ENCODE data around the gene MMGT1.
"Not testable (repeated sequence)": the region's sequence is repeated elsewhere in the genome, so short reads cannot be mapped to it uniquely, and the experiment has no call there.

MMGT1 gene

DNA sequence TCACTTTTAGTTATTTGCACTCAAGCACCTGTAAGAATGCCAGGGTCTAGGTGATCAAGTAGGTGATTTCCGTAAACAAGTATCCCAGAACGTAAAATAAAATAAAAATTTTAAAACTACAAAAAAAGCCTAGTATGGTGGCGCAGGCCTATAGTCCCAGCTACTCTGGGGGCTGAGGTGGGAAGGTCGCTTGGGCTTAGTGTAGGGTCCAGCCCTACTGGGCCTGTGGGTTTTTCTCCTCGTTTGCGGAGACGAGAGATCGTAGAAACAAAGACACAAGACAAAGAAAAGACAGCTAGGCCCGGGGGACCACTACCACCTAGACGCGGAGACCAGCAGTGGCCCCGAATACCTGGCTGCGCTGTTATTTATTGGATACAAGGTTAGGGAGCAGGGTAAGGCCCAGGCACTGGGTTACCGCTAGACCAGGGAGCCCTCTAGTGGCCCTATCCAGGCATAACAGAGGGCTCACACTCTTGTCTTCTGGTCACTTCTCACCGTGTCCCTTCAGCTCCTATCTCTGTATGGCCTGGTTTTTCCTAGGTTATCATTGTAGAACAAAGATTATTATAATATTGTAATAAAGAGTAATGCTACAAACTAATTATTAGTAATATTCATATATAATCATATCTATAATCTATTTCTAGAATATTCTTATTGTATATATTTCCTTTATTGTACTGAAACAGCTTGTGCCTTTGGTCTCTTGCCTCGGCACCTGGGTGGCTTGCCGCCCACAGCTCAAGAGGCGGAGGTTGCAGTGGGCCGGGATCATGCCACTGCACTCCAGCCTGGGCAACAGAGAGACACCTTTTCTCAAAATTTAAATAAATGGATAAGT is 41.9 kb downstream of the MMGT1 start:
- no peak overlapping the region for H3K4me3 ChIP-seq (ENCODE audit: low read depth, low read length)
- no peak for DNase-seq (ENCODE audit: low read depth)

DNA sequence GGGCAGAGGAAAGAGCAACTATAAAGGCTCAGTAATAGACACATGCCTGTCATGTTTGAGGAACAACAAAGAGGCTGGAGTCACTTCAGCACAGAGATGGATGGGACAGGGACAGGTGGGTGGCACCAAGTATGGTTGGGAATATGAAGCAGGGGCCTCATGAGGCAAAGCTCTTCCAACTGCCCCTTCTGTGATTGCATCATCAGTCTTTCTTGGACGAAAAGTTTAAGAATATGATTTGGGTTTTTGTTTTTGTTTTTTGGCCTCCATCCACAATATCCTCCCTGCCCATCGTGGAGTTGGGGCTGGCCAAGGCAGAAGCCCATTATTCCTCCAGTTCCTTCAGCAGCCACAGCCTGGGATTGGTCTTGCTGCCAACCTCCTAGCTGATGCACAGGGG is 45.9 kb downstream of the MMGT1 start:
- H3K4me3 ChIP-seq (ENCODE audit: low read depth, low read length): no peak overlapping the region
- DNase-seq (ENCODE audit: low read depth): no peak

DNA sequence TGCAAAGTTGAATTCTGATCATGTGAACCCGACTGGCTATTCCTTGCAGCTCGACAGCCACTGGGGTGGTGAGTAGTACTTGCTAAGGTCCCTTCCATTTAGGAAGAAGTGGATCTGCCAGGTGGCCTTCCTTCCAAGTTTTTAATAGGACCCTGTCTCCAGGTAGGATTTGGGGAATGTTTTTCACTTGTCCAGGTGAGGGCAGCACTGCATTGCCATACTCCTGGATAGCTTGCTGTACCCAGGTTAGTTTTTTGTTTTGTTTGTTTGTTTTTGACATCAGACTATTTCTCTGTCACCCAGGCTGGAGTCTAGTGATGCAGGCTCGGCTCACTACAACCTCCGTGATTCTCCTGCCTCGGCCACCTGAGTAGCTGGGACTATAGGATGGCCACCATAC is 50.4 kb downstream of the MMGT1 start:
- no peak for DNase-seq (ENCODE audit: low read depth)
- no peak overlapping the region for H3K4me3 ChIP-seq (ENCODE audit: low read depth, low read length)

DNA sequence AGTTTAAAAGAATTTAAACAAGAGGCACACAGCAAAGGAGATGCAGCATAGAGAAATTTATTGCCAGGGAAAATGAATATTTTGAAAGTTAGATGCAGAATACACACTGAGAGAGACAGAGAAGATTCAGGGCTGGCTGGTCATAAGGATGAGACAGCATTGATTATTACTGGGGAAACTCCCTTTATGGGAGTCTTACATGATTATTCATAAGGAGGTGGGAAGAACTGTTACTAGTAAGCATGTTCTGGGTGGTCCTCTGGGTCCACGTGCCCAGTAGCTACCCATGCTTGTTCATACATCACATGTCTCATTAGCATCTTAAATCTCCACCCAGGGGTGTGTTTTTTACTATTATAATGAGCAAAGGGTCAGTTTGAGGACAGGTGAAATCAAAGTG is 53.3 kb downstream of the MMGT1 start:
- H3K4me3 ChIP-seq (ENCODE audit: low read depth, low read length); DNase-seq (ENCODE audit: low read depth): not testable (repeated sequence)

DNA sequence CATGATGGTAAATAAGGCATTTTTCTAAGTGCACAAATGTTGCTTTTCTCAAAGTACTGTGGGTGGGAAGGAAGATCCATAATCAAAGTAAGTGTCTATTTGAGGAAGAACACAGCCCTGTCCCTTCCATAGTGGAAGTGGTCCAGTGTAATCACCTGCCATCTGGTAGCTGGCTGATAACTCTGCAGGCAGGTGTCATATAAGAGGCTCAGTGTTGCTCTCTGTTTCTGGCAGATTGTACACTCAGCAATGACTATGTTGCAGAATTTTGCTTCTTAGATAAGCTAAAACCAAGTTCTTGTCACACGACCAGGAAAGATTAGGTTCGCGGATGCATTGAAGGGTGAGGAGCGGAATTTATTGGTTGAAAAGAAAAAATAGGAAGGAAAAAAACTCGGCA is 59.4 kb downstream of the MMGT1 start:
- DNase-seq (ENCODE audit: low read depth): no peak
- H3K4me3 ChIP-seq (ENCODE audit: low read depth, low read length): no peak overlapping the region

All from skeletal muscle cell (primary cell).